K562 (cell line): Measurements from ENCODE around the gene SLC25A18. TPM values are rescaled to one million over a fixed set of nuclear protein-coding genes. Genes with fewer than 3 reads are reported as not detected.

Experiments
- ADNP ChIP-seq: fragments of 200-800 bp; sonication (Bioruptor generic); IDR thresholded peaks from 2 replicates; pipeline ENCODE4 v1.6.1; 2016; ENCODE audit warnings: missing genetic modification characterization, missing compliant biosample characterization
- ARID1B ChIP-seq: fragments of 450-650 bp; IDR thresholded peaks from 2 replicates; pipeline ENCODE4 v1.6.1; 2016; ENCODE audit warnings: antibody characterized with exemption, mild to moderate bottlenecking, inconsistent platforms
- COPS2 ChIP-seq: fragments of 450-650 bp; conservative IDR thresholded peaks from 2 replicates; pipeline ENCODE4 v1.6.1; 2016; ENCODE audit warnings: mild to moderate bottlenecking, moderate library complexity
- HDAC6 ChIP-seq: IDR thresholded peaks from 2 replicates; pipeline ENCODE4 v1.6.1; 2012; ENCODE audit warnings: low read depth, mild to moderate bottlenecking, control low read depth, inconsistent platforms, low read length, moderate library complexity
- HMG20A ChIP-seq: fragments of 450-650 bp; formaldehyde crosslinking; conservative IDR thresholded peaks from 2 replicates; pipeline ENCODE4 v1.4.0; 2020; ENCODE audit warnings: mild to moderate bottlenecking, mixed read lengths
- PTBP1 ChIP-seq: fragments of 200-400 bp; formaldehyde crosslinking; IDR thresholded peaks from 2 replicates; pipeline ENCODE4 v1.6.1; 2017; ENCODE audit warnings: low read depth, low read length
- RBBP5 ChIP-seq: fragments of 200-600 bp; sonication (generic); IDR thresholded peaks from 2 replicates; pipeline ENCODE4 v1.6.1; 2012; ENCODE audit warnings: borderline replicate concordance, mild to moderate bottlenecking, low read length, control low read depth, inconsistent platforms; ENCODE audit not compliant: insufficient read depth, poor library complexity, severe bottlenecking
- RBM22 ChIP-seq: fragments of 200-400 bp; formaldehyde crosslinking; IDR thresholded peaks from 2 replicates; pipeline ENCODE4 v1.6.1; 2018; ENCODE audit warnings: low read length, low read depth; ENCODE audit not compliant: poor library complexity, severe bottlenecking
- RHOXF2B ChIP-seq: fragments of 250-450 bp; sonication (Bioruptor Pico); conservative IDR thresholded peaks from 2 replicates; pipeline ENCODE4 v1.5.1; 2021
- TOE1 ChIP-seq, 2 experiments: fragments of 450-650 bp in 1 of 2; sonication (generic) in 1 of 2; formaldehyde crosslinking in 1 of 2; IDR thresholded peaks; 2 replicates each; pipeline versions ENCODE4 v1.7.1 to v1.8.0; 2016 to 2022; ENCODE audit warnings: borderline replicate concordance in 2 of 2, mild to moderate bottlenecking in 2 of 2, antibody characterized with exemption in 1 of 2, inconsistent platforms in 1 of 2, low read depth in 1 of 2, missing genetic modification reagents in 1 of 2, moderate library complexity in 1 of 2
- ZFX ChIP-seq: sonication (generic); formaldehyde crosslinking; IDR thresholded peaks from 2 replicates; pipeline ENCODE4 v1.8.0; 2022; ENCODE audit warnings: mild to moderate bottlenecking, missing genetic modification reagents, moderate library complexity
- ZNF12 ChIP-seq: sonication (generic); formaldehyde crosslinking; IDR thresholded peaks from 2 replicates; pipeline ENCODE4 v1.4.0; 2020; ENCODE audit warnings: mild to moderate bottlenecking, missing genetic modification reagents
- ZNF41 ChIP-seq: fragments of 250-450 bp; sonication (Bioruptor Pico); conservative IDR thresholded peaks from 2 replicates; pipeline ENCODE4 v1.4.0; 2020; ENCODE audit warnings: mild to moderate bottlenecking
- ZNF77 ChIP-seq: fragments of 250-450 bp; sonication (Bioruptor Pico); IDR thresholded peaks from 2 replicates; pipeline ENCODE4 v1.5.0; 2020
- polyA plus RNA-seq, 8 experiments: library from polyadenylated mRNA; depleted of rRNA in 4 of 8; stranded (reverse) in 5 of 8; unstranded in 3 of 8; fragments of >200 nt; fragmentation: Nextera tagmentation in 2 of 8; fragmentation: Illumina TruSeq in 1 of 8; extraction: Ambion mirVana in 2 of 8; extraction: Trizol in 1 of 8; gene quantifications; 2 replicates each; pipeline versions ENCODE4 v1.2.1 to v1.2.3, GENCODE V29; 2011 to 2014; ENCODE audit warnings: inconsistent platforms in 1 of 8, missing spikeins in 1 of 8
- total RNA-seq, 7 experiments: library from RNA; depleted of rRNA in 6 of 7; stranded (reverse); fragments of >200 nt in 6 of 7; fragmentation: Illumina TruSeq in 2 of 7; extraction: Trizol in 2 of 7; gene quantifications; 2 replicates each; pipeline versions ENCODE4 v1.2.1 to v1.2.3, GENCODE V29; 2011 to 2021; ENCODE audit warnings: low replicate concordance in 1 of 7
- TF ChIP-seq, protein P1 (sequence below), 2 experiments: fragments of 450-650 bp in 1 of 2; IDR thresholded peaks; 2 replicates each; pipeline ENCODE4 v1.6.1; 2011 to 2017; ENCODE audit warnings: low read depth in 2 of 2, antibody characterized with exemption in 1 of 2, borderline replicate concordance in 1 of 2, low read length in 1 of 2, mild to moderate bottlenecking in 1 of 2, mixed read lengths in 1 of 2; ENCODE audit not compliant: control insufficient read depth in 1 of 2
- TF ChIP-seq, protein P2 (sequence below): fragments of 250-450 bp; sonication (Bioruptor Pico); IDR thresholded peaks from 2 replicates; pipeline ENCODE4 v1.4.0; 2020; ENCODE audit warnings: mild to moderate bottlenecking, moderate library complexity
- TF ChIP-seq, protein P3 (sequence below): fragments of 250-450 bp; sonication (Bioruptor Pico); IDR thresholded peaks from 2 replicates; pipeline ENCODE4 v1.8.0; 2021; ENCODE audit warnings: mild to moderate bottlenecking, moderate library complexity

SLC25A18 gene
- total and polyA plus RNA-seq, 9 of the 15 experiments (the other 6 are each of a cell fraction or from before 2014, with no cell fraction given): 0.04 TPM; not detected in 8

DNA sequence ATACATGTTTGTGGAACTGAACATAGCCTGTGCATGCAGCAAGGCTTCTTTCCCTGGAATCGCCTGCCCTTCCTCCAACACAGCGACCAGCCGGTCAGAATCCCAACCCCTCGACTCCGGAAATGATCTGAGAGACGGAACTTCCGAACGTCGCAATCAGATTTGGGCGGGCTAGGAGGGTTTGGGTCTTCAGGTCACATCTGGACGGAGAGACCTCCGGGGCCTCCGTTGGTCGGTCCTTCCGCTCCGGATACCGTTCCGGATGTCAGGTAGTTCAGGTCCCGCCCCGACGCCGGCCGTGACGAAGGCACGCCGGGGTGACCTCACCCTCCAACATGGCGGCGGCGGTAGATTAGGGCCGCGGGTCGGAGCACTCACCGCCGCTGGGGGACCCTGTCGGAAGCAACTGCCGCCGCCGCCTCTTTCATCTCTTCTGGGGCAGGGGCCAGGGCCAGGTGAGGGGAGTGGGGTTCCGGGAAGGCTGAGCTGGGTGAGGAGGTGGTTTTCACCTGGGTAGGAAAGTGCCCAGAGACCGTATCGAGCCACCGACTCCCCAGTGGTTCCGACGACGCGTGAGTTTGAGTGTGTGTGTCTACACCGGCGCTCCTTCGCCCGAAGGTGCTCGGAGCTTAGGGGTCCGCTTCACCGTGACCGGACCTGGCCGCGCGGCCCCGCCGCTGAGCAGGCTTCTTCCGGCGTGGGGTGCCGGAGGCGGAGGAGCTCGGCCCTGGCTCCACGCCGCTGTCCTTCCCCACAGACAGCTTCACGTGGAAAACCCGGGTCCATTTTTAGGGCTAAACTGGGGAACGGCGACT is 75.3 kb downstream of the SLC25A18 start, which contains the start of gene BCL2L13 (continued):
- TF ChIP-seq, protein P1, sequence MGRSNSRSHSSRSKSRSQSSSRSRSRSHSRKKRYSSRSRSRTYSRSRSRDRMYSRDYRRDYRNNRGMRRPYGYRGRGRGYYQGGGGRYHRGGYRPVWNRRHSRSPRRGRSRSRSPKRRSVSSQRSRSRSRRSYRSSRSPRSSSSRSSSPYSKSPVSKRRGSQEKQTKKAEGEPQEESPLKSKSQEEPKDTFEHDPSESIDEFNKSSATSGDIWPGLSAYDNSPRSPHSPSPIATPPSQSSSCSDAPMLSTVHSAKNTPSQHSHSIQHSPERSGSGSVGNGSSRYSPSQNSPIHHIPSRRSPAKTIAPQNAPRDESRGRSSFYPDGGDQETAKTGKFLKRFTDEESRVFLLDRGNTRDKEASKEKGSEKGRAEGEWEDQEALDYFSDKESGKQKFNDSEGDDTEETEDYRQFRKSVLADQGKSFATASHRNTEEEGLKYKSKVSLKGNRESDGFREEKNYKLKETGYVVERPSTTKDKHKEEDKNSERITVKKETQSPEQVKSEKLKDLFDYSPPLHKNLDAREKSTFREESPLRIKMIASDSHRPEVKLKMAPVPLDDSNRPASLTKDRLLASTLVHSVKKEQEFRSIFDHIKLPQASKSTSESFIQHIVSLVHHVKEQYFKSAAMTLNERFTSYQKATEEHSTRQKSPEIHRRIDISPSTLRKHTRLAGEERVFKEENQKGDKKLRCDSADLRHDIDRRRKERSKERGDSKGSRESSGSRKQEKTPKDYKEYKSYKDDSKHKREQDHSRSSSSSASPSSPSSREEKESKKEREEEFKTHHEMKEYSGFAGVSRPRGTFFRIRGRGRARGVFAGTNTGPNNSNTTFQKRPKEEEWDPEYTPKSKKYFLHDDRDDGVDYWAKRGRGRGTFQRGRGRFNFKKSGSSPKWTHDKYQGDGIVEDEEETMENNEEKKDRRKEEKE (IDR thresholded peaks at IDR 0.05; ENCODE audit: borderline replicate concordance in 1 of 2, control insufficient read depth in 1 of 2, low read depth in 2 of 2, low read length in 1 of 2): no peak
- peak; percentile 93 for TF ChIP-seq ZFX (CRISPR knock-in tag)
- no peak; the same call in 1 of the 2 replicates for TF ChIP-seq RHOXF2B
- TF ChIP-seq ZNF77 (CRISPR knock-in tag): no peak
- TF ChIP-seq ADNP (tag): no peak
- TF ChIP-seq ZNF12 (CRISPR knock-in tag): peak; percentile 85; the same call in 1 of the 2 replicates
- TF ChIP-seq HDAC6: no peak
- no peak for TF ChIP-seq HMG20A (CRISPR knock-in tag)
- no peak for TF ChIP-seq PTBP1
- TF ChIP-seq RBBP5: peak; percentile 74
- no peak for TF ChIP-seq COPS2
- TF ChIP-seq, protein P2, sequence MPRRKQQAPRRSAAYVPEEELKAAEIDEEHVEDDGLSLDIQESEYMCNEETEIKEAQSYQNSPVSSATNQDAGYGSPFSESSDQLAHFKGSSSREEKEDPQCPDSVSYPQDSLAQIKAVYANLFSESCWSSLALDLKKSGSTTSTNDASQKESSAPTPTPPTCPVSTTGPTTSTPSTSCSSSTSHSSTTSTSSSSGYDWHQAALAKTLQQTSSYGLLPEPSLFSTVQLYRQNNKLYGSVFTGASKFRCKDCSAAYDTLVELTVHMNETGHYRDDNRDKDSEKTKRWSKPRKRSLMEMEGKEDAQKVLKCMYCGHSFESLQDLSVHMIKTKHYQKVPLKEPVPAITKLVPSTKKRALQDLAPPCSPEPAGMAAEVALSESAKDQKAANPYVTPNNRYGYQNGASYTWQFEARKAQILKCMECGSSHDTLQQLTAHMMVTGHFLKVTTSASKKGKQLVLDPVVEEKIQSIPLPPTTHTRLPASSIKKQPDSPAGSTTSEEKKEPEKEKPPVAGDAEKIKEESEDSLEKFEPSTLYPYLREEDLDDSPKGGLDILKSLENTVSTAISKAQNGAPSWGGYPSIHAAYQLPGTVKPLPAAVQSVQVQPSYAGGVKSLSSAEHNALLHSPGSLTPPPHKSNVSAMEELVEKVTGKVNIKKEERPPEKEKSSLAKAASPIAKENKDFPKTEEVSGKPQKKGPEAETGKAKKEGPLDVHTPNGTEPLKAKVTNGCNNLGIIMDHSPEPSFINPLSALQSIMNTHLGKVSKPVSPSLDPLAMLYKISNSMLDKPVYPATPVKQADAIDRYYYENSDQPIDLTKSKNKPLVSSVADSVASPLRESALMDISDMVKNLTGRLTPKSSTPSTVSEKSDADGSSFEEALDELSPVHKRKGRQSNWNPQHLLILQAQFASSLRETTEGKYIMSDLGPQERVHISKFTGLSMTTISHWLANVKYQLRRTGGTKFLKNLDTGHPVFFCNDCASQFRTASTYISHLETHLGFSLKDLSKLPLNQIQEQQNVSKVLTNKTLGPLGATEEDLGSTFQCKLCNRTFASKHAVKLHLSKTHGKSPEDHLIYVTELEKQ (CRISPR knock-in tag): no peak
- TF ChIP-seq ARID1B: peak; percentile 66
- peak; percentile 92 for TF ChIP-seq RBM22
- TF ChIP-seq ZNF41 (CRISPR knock-in tag): no peak
- 0 out of 2 replicates have a peak, but pooled peaks have one; percentile 71 for TF ChIP-seq TOE1 (IDR thresholded peaks at IDR 0.05; ENCODE audit: borderline replicate concordance)
- TF ChIP-seq TOE1 (CRISPR knock-in tag; IDR thresholded peaks at IDR 0.05; ENCODE audit: borderline replicate concordance, low read depth): 0 out of 2 replicates have a peak, but pooled peaks have one; percentile 56
- TF ChIP-seq, protein P3, sequence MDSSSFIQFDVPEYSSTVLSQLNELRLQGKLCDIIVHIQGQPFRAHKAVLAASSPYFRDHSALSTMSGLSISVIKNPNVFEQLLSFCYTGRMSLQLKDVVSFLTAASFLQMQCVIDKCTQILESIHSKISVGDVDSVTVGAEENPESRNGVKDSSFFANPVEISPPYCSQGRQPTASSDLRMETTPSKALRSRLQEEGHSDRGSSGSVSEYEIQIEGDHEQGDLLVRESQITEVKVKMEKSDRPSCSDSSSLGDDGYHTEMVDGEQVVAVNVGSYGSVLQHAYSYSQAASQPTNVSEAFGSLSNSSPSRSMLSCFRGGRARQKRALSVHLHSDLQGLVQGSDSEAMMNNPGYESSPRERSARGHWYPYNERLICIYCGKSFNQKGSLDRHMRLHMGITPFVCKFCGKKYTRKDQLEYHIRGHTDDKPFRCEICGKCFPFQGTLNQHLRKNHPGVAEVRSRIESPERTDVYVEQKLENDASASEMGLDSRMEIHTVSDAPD (CRISPR knock-in tag): no peak
